ENCODE data around the gene PEX14. TPM values are rescaled to one million over a fixed set of nuclear protein-coding genes. Genes with fewer than 3 reads are reported as not detected.

Gene PEX14
- total and polyA plus RNA-seq, 5 experiments from 2014 or later, result 3.3 to 23.7 (median 5.5) TPM

- POLR2A ChIA-PET, result no interaction called here
- no peak for DNase-seq
- ATAC-seq, result no peak
- Mint-ChIP-seq H3K4me3 (no peak overlapping the region), H3K9me3 (no peaks in the 10 kb centered on the region), H3K27ac (peak overlapping the region in 1 of 10 donors; percentile 31), H3K36me3 (peaks cover 0 to 23% (median 8%) of the 10 kb centered on the region in 3 donors), H3K27me3 (no peaks in the 10 kb centered on the region), H3K4me1 (peaks cover 1 to 7% (median 3%) of the 10 kb centered on the region in 4 donors)
Observed at GRCh38 chr1:10632691-10633090, 157.9 kb downstream of the PEX14 start.

GRCh38 chr1:10633416-10633815 lies 158.7 kb downstream of the PEX14 start:
- H3K9me3 Mint-ChIP-seq, result no peaks in the 10 kb centered on the region

GRCh38 chr1:10634075-10634427 lies 159.3 kb downstream of the PEX14 start:
- ATAC-seq (no peak), DNase-seq (no peak)
- peak overlapping the region in 1 of 10 donors; percentile 38 for H3K27ac Mint-ChIP-seq
- H3K27me3 Mint-ChIP-seq, result no peaks in the 10 kb centered on the region
- no peak overlapping the region for H3K4me3 Mint-ChIP-seq
- H3K36me3 Mint-ChIP-seq, result peaks cover 0 to 13% (median 5%) of the 10 kb centered on the region in 3 donors
- H3K4me1 Mint-ChIP-seq, result peaks cover 1 to 12% (median 6%) of the 10 kb centered on the region in 4 donors
- no peaks in the 10 kb centered on the region for H3K9me3 Mint-ChIP-seq
- POLR2A ChIA-PET, result no interaction called here

More at GRCh38 chr1:10633416-10633815, 158.7 kb downstream of the PEX14 start:
- H3K4me3 Mint-ChIP-seq, result no peak overlapping the region
- no peaks in the 10 kb centered on the region for H3K27me3 Mint-ChIP-seq
- peak overlapping the region in 1 of 10 donors; percentile 20 for H3K27ac Mint-ChIP-seq
- H3K36me3 Mint-ChIP-seq, result peaks cover 0 to 18% (median 8%) of the 10 kb centered on the region in 3 donors
- POLR2A ChIA-PET, result no interaction called here
- ATAC-seq (no peak), DNase-seq (no peak)
- peaks cover 1 to 12% (median 6%) of the 10 kb centered on the region in 4 donors for H3K4me1 Mint-ChIP-seq

- peaks cover 1 to 12% (median 6%) of the 10 kb centered on the region in 4 donors for H3K4me1 Mint-ChIP-seq
- H3K36me3 Mint-ChIP-seq, result peaks cover 0 to 8% (median 2%) of the 10 kb centered on the region in 3 donors
Observed at GRCh38 chr1:10634428-10635084, 159.8 kb downstream of the PEX14 start.

GRCh38 chr1:10635085-10635896 lies 160.5 kb downstream of the PEX14 start:
- Mint-ChIP-seq H3K27ac (no peak overlapping the region), H3K27me3 (no peaks in the 10 kb centered on the region), H3K4me3 (no peak overlapping the region), H3K4me1 (peaks cover 1 to 12% (median 6%) of the 10 kb centered on the region in 4 donors), H3K9me3 (no peaks in the 10 kb centered on the region), H3K36me3 (peaks cover 0 to 7% (median 2%) of the 10 kb centered on the region in 3 donors)
- DNase-seq (no peak), ATAC-seq (no peak)
- POLR2A ChIA-PET, result no interaction called here

More at GRCh38 chr1:10634428-10635084, 159.8 kb downstream of the PEX14 start:
- Mint-ChIP-seq H3K9me3 (no peaks in the 10 kb centered on the region), H3K4me3 (no peak overlapping the region), H3K27me3 (no peaks in the 10 kb centered on the region), H3K27ac (no peak overlapping the region)
- ATAC-seq (no peak), DNase-seq (no peak)
- POLR2A ChIA-PET, result no interaction called here

GRCh38 chr1:10635992-10636391 lies 161.2 kb downstream of the PEX14 start:
- Mint-ChIP-seq H3K9me3 (no peaks in the 10 kb centered on the region), H3K4me3 (no peak overlapping the region), H3K4me1 (peaks cover 1 to 12% (median 6%) of the 10 kb centered on the region in 4 donors), H3K27ac (peak overlapping the region in 1 of 10 donors; percentile 67), H3K27me3 (no peaks in the 10 kb centered on the region), H3K36me3 (no peaks in the 10 kb centered on the region)
- POLR2A ChIA-PET, result no interaction called here
- DNase-seq (no peak), ATAC-seq (no peak)

- DNase-seq, result no peak
- H3K4me3 Mint-ChIP-seq, result peak overlapping the region in 6 of 10 donors; percentile 15 to 61 (median 25)
- H3K36me3 Mint-ChIP-seq, result no peaks in the 10 kb centered on the region
- peaks cover 1 to 12% (median 6%) of the 10 kb centered on the region in 4 donors for H3K4me1 Mint-ChIP-seq
- H3K27ac Mint-ChIP-seq, result peak overlapping the region in 1 of 10 donors; percentile 75
- POLR2A ChIA-PET, result no interaction called here
- no peaks in the 10 kb centered on the region for H3K9me3 Mint-ChIP-seq
- H3K27me3 Mint-ChIP-seq, result no peaks in the 10 kb centered on the region
- no peak for ATAC-seq
Observed at GRCh38 chr1:10637400-10637799, 162.7 kb downstream of the PEX14 start.

GRCh38 chr1:10637834-10638558 lies 163.2 kb downstream of the PEX14 start:
- Mint-ChIP-seq H3K9me3 (no peaks in the 10 kb centered on the region), H3K4me1 (peaks cover 1 to 12% (median 6%) of the 10 kb centered on the region in 4 donors), H3K36me3 (no peaks in the 10 kb centered on the region), H3K27me3 (no peaks in the 10 kb centered on the region), H3K27ac (no peak overlapping the region), H3K4me3 (peak overlapping the region in 5 of 10 donors; percentile 2 to 52 (median 24))
- ATAC-seq, result peak; percentile 69 to 74
- POLR2A ChIA-PET, result no interaction called here
- peak in 3 of 10 donors; percentile 14 to 25 (median 22) for DNase-seq

- no peaks in the 10 kb centered on the region for H3K27me3 Mint-ChIP-seq
- ATAC-seq (peak in 1 of 2 donors; percentile 49), DNase-seq (peak in 1 of 10 donors; percentile 10)
- H3K4me1 Mint-ChIP-seq, result peaks cover 1 to 12% (median 6%) of the 10 kb centered on the region in 4 donors
- H3K27ac Mint-ChIP-seq, result no peak overlapping the region
- H3K36me3 Mint-ChIP-seq, result no peaks in the 10 kb centered on the region
- POLR2A ChIA-PET, result no interaction called here
- no peaks in the 10 kb centered on the region for H3K9me3 Mint-ChIP-seq
- H3K4me3 Mint-ChIP-seq, result peak overlapping the region in 1 of 10 donors; percentile 35
Observed at GRCh38 chr1:10638559-10639005, 163.8 kb downstream of the PEX14 start.

- Mint-ChIP-seq H3K36me3 (peaks cover 0 to under 1% (median 0%) of the 10 kb centered on the region in 3 donors), H3K27me3 (no peaks in the 10 kb centered on the region), H3K4me1 (peaks cover 1 to 12% (median 6%) of the 10 kb centered on the region in 4 donors), H3K9me3 (no peaks in the 10 kb centered on the region), H3K4me3 (peak overlapping the region in 1 of 10 donors; percentile 35), H3K27ac (no peak overlapping the region)
- POLR2A ChIA-PET, result no interaction called here
- ATAC-seq (no peak), DNase-seq (no peak)
Observed at GRCh38 chr1:10639011-10639774, 164.4 kb downstream of the PEX14 start.

- DNase-seq (no peak), ATAC-seq (no peak)
- peak overlapping the region in 1 of 10 donors; percentile 77 for H3K27ac Mint-ChIP-seq
- POLR2A ChIA-PET, result no interaction called here
- no peaks in the 10 kb centered on the region for H3K9me3 Mint-ChIP-seq
- H3K27me3 Mint-ChIP-seq, result no peaks in the 10 kb centered on the region
- peaks cover 0 to 3% (median 0%) of the 10 kb centered on the region in 3 donors for H3K36me3 Mint-ChIP-seq
- H3K4me3 Mint-ChIP-seq, result no peak overlapping the region
- H3K4me1 Mint-ChIP-seq, result peaks cover 1 to 12% (median 6%) of the 10 kb centered on the region in 4 donors
Observed at GRCh38 chr1:10639775-10640578, 165.2 kb downstream of the PEX14 start.
